ENCODE results near the gene ENTPD6. TPM values are rescaled to one million over a fixed set of nuclear protein-coding genes. Genes with fewer than 3 reads are reported as not detected.

Gene ENTPD6
- 64.1 TPM for total RNA-seq

GRCh38 chr20:25195014-25195961, at the start of gene ENTPD6:
TSS of gene ENTPD6 (plus strand) at chr20:25195712. CDS start at chr20:25206537, 10,825 bp downstream.

GRCh38 chr20:25247956-25248785, 52.7 kb downstream of the ENTPD6 start, which contains the start of gene PYGB:
TSS of gene PYGB (plus strand) at chr20:25248085. CDS start at chr20:25248179, 94 bp downstream.

Small RNA genes lying within 50 kb of the gene (small RNA-seq; reads per million reads assigned to genes)
- not detected for gene AL035252.4
- not detected for gene AL121772.2
- not detected for gene RF00019

Other genes starting within 250 kb of the ENTPD6 start
- gene CST7, start 246.4 kb upstream of the ENTPD6 start, total RNA-seq = 0.69 TPM
- 85.6 TPM for gene APMAP, start 203.0 kb upstream of the ENTPD6 start, total RNA-seq
- gene ACSS1, start 137.6 kb upstream of the ENTPD6 start, total RNA-seq = 9.9 TPM
- gene VSX1, start 113.6 kb upstream of the ENTPD6 start, total RNA-seq = 0.46 TPM
- gene PYGB, start 52.4 kb downstream of the ENTPD6 start, total RNA-seq = 100 TPM
- gene ABHD12, start 195.1 kb downstream of the ENTPD6 start, total RNA-seq = 69.2 TPM
- 14.1 TPM for gene GINS1, start 212.0 kb downstream of the ENTPD6 start, total RNA-seq